ENCODE measurements around the gene PTPRN2.

- TF ChIP-seq, protein P1, sequence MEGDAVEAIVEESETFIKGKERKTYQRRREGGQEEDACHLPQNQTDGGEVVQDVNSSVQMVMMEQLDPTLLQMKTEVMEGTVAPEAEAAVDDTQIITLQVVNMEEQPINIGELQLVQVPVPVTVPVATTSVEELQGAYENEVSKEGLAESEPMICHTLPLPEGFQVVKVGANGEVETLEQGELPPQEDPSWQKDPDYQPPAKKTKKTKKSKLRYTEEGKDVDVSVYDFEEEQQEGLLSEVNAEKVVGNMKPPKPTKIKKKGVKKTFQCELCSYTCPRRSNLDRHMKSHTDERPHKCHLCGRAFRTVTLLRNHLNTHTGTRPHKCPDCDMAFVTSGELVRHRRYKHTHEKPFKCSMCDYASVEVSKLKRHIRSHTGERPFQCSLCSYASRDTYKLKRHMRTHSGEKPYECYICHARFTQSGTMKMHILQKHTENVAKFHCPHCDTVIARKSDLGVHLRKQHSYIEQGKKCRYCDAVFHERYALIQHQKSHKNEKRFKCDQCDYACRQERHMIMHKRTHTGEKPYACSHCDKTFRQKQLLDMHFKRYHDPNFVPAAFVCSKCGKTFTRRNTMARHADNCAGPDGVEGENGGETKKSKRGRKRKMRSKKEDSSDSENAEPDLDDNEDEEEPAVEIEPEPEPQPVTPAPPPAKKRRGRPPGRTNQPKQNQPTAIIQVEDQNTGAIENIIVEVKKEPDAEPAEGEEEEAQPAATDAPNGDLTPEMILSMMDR (conservative IDR thresholded peaks at IDR 0.05; ENCODE audit: low read depth, low read length), result no peak
- TF ChIP-seq EZH2 (IDR thresholded peaks at IDR 0.05; ENCODE audit: borderline replicate concordance, low read depth, low read length, poor library complexity, severe bottlenecking), result no peak
Observed at GRCh38 chr7:158248816-158249215, 338.8 kb downstream of the PTPRN2 start.

Data from A673 (cell line).